HEK293 (cell line): Measurements from ENCODE around the gene MKRN1.

Experiments
- CTCF ChIP-seq: fragments of 450-650 bp; formaldehyde crosslinking; IDR thresholded peaks from 2 replicates; pipeline ENCODE4 v1.5.1; 2016; ENCODE audit warnings: missing biosample characterization, missing genetic modification characterization
- OSR2 ChIP-seq: fragments of 450-650 bp; formaldehyde crosslinking; IDR thresholded peaks from 2 replicates; pipeline ENCODE4 v1.5.1; 2016; ENCODE audit warnings: missing biosample characterization, missing genetic modification characterization
- REST ChIP-seq: fragments of 450-650 bp; formaldehyde crosslinking; IDR thresholded peaks from 2 replicates; pipeline ENCODE4 v1.5.1; 2016; ENCODE audit warnings: missing biosample characterization, missing genetic modification characterization
- TCF7L2 ChIP-seq: IDR thresholded peaks from 2 replicates; pipeline ENCODE4 v1.6.1; 2011; ENCODE audit warnings: low read depth, mild to moderate bottlenecking, inconsistent platforms, low read length, moderate library complexity, borderline replicate concordance
- YY1 ChIP-seq: fragments of 450-650 bp; formaldehyde crosslinking; IDR thresholded peaks from 2 replicates; pipeline ENCODE4 v1.5.1; 2018; ENCODE audit warnings: missing biosample characterization, missing genetic modification characterization
- ZBTB7A ChIP-seq: fragments of 450-650 bp; formaldehyde crosslinking; IDR thresholded peaks from 2 replicates; pipeline ENCODE4 v1.5.1; 2016; ENCODE audit warnings: low read depth, missing biosample characterization, missing genetic modification characterization
- ZNF302 ChIP-seq: fragments of 450-650 bp; formaldehyde crosslinking; IDR thresholded peaks from 2 replicates; pipeline ENCODE4 v1.5.1; 2016; ENCODE audit warnings: missing biosample characterization, missing genetic modification characterization, low read depth
- ZNF366 ChIP-seq: fragments of 450-650 bp; formaldehyde crosslinking; conservative IDR thresholded peaks from 2 replicates; pipeline ENCODE4 v1.5.1; 2016; ENCODE audit warnings: missing biosample characterization, missing genetic modification characterization
- ZNF391 ChIP-seq: fragments of 450-650 bp; formaldehyde crosslinking; IDR thresholded peaks from 2 replicates; pipeline ENCODE4 v1.5.1; 2016; ENCODE audit warnings: low read depth, missing biosample characterization, missing genetic modification characterization, borderline replicate concordance
- ZNF426 ChIP-seq: fragments of 450-650 bp; formaldehyde crosslinking; IDR thresholded peaks from 2 replicates; pipeline ENCODE4 v1.5.1; 2017; ENCODE audit warnings: missing biosample characterization, missing genetic modification characterization, mild to moderate bottlenecking, inconsistent platforms, moderate library complexity
- ZNF529 ChIP-seq: fragments of 450-650 bp; formaldehyde crosslinking; IDR thresholded peaks from 2 replicates; pipeline ENCODE4 v1.5.1; 2017; ENCODE audit warnings: missing genetic modification characterization, missing biosample characterization; ENCODE audit not compliant: insufficient replicate concordance
- ZNF645 ChIP-seq: fragments of 450-650 bp; formaldehyde crosslinking; IDR thresholded peaks from 2 replicates; pipeline ENCODE4; 2016; ENCODE audit warnings: missing biosample characterization, missing genetic modification characterization
- TF ChIP-seq, protein P1 (sequence below): fragments of 450-650 bp; formaldehyde crosslinking; IDR thresholded peaks from 2 replicates; pipeline ENCODE4 v1.5.1; 2017; ENCODE audit warnings: missing biosample characterization, missing genetic modification characterization
- TF ChIP-seq, protein P2 (sequence below): fragments of 450-650 bp; IDR thresholded peaks from 2 replicates; pipeline ENCODE4 v1.5.1; 2018; ENCODE audit warnings: missing biosample characterization, mild to moderate bottlenecking, missing genetic modification characterization

GRCh38 chr7:140501966-140502365 lies 22.7 kb upstream of the MKRN1 start:
- no peak for TF ChIP-seq CTCF (tag by site-specific recombination)
- no peak for TF ChIP-seq ZBTB7A (tag by site-specific recombination)
- no peak for TF ChIP-seq YY1
- TF ChIP-seq ZNF391: no peak
- TF ChIP-seq REST: no peak
- TF ChIP-seq, protein P1, sequence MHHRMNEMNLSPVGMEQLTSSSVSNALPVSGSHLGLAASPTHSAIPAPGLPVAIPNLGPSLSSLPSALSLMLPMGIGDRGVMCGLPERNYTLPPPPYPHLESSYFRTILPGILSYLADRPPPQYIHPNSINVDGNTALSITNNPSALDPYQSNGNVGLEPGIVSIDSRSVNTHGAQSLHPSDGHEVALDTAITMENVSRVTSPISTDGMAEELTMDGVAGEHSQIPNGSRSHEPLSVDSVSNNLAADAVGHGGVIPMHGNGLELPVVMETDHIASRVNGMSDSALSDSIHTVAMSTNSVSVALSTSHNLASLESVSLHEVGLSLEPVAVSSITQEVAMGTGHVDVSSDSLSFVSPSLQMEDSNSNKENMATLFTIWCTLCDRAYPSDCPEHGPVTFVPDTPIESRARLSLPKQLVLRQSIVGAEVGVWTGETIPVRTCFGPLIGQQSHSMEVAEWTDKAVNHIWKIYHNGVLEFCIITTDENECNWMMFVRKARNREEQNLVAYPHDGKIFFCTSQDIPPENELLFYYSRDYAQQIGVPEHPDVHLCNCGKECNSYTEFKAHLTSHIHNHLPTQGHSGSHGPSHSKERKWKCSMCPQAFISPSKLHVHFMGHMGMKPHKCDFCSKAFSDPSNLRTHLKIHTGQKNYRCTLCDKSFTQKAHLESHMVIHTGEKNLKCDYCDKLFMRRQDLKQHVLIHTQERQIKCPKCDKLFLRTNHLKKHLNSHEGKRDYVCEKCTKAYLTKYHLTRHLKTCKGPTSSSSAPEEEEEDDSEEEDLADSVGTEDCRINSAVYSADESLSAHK (tag by site-specific recombination): no peak
- TF ChIP-seq ZNF366: no peak
- TF ChIP-seq ZNF426: no peak
- TF ChIP-seq ZNF302 (tag by site-specific recombination): no peak
- no peak for TF ChIP-seq ZNF529 (tag by site-specific recombination)
- no peak for TF ChIP-seq ZNF645
- TF ChIP-seq TCF7L2: no peak
- TF ChIP-seq, protein P2, sequence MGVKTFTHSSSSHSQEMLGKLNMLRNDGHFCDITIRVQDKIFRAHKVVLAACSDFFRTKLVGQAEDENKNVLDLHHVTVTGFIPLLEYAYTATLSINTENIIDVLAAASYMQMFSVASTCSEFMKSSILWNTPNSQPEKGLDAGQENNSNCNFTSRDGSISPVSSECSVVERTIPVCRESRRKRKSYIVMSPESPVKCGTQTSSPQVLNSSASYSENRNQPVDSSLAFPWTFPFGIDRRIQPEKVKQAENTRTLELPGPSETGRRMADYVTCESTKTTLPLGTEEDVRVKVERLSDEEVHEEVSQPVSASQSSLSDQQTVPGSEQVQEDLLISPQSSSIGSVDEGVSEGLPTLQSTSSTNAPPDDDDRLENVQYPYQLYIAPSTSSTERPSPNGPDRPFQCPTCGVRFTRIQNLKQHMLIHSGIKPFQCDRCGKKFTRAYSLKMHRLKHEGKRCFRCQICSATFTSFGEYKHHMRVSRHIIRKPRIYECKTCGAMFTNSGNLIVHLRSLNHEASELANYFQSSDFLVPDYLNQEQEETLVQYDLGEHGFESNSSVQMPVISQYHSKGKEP (tag by site-specific recombination): no peak
- TF ChIP-seq OSR2 (tag by site-specific recombination): no peak
